22Rv1 (cell line): ENCODE results near the gene ZNF25.

Experiments
- H3K27ac ChIP-seq: fragments of 450-650 bp; 2 replicates; pipeline ENCODE4 v1.5.1; 2017
- CTCF ChIP-seq: fragments of 450-650 bp; IDR thresholded peaks from 2 replicates; pipeline ENCODE4 v1.5.1; 2017; ENCODE audit warnings: mild to moderate bottlenecking
- ZFX ChIP-seq: fragments of 450-650 bp; IDR thresholded peaks from 2 replicates; pipeline ENCODE4 v1.6.1; 2017; ENCODE audit warnings: antibody characterized with exemption, borderline replicate concordance

Gene ZNF25

GRCh38 chr10:37965006-37965405 is 11.4 kb downstream of the ZNF25 start:
- H3K27ac ChIP-seq = no peak overlapping the region

GRCh38 chr10:37960591-37961137 is 15.8 kb downstream of the ZNF25 start:
- TF ChIP-seq CTCF = no peak
- no peak for TF ChIP-seq ZFX
- H3K27ac ChIP-seq = no peak overlapping the region

More at GRCh38 chr10:37965006-37965405, 11.4 kb downstream of the ZNF25 start:
- no peak for TF ChIP-seq ZFX
- no peak for TF ChIP-seq CTCF

GRCh38 chr10:37957841-37958240 is 18.6 kb downstream of the ZNF25 start:
- no peak overlapping the region for H3K27ac ChIP-seq
- no peak for TF ChIP-seq CTCF
- TF ChIP-seq ZFX = no peak

GRCh38 chr10:37952926-37953325 is 23.5 kb downstream of the ZNF25 start:
- no peak for TF ChIP-seq CTCF
- TF ChIP-seq ZFX = no peak
- H3K27ac ChIP-seq = no peak overlapping the region

- H3K27ac ChIP-seq = no peak overlapping the region
- TF ChIP-seq ZFX (no peak), CTCF (no peak)
Measured at GRCh38 chr10:37952043-37952755, 24.2 kb downstream of the ZNF25 start.

- TF ChIP-seq CTCF (no peak), ZFX (no peak)
- H3K27ac ChIP-seq = no peak overlapping the region
Measured at GRCh38 chr10:37948210-37948609, 28.2 kb downstream of the ZNF25 start.

GRCh38 chr10:37947526-37947925 is 28.9 kb downstream of the ZNF25 start:
- H3K27ac ChIP-seq = no peak overlapping the region
- TF ChIP-seq ZFX (no peak), CTCF (no peak)
